Measurements from ENCODE around the gene KCNH6.

The KCNH6 gene, protein sequence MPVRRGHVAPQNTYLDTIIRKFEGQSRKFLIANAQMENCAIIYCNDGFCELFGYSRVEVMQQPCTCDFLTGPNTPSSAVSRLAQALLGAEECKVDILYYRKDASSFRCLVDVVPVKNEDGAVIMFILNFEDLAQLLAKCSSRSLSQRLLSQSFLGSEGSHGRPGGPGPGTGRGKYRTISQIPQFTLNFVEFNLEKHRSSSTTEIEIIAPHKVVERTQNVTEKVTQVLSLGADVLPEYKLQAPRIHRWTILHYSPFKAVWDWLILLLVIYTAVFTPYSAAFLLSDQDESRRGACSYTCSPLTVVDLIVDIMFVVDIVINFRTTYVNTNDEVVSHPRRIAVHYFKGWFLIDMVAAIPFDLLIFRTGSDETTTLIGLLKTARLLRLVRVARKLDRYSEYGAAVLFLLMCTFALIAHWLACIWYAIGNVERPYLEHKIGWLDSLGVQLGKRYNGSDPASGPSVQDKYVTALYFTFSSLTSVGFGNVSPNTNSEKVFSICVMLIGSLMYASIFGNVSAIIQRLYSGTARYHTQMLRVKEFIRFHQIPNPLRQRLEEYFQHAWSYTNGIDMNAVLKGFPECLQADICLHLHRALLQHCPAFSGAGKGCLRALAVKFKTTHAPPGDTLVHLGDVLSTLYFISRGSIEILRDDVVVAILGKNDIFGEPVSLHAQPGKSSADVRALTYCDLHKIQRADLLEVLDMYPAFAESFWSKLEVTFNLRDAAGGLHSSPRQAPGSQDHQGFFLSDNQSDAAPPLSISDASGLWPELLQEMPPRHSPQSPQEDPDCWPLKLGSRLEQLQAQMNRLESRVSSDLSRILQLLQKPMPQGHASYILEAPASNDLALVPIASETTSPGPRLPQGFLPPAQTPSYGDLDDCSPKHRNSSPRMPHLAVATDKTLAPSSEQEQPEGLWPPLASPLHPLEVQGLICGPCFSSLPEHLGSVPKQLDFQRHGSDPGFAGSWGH

DNA sequence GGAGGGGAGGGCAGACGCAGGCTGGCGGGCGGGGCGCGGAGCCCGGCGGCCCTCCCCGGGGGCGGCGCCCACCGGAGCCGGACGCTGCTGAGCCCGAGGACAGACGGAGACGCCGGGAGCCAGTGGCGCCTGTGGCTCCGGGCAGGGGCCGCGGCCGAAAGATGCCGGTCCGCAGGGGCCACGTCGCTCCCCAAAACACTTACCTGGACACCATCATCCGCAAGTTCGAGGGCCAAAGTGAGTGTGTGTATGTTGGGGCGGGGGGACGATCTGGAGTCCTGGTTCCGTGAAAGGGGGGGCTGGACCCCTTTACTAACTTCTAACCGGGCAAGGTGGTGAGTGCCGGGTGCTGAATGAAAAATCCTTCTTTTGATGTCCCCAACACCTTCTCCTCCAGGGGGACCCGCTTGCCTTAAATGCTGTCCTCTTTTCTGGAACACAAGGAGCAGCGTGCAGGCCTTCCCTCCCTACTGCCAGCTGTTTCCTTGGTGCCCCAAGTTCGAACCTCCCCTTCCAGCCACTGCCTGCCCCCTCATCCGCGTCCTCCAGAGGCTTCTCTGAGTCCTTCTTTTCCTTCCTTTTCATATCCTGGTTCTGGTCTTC lies at the start of gene KCNH6:
KCNH6 (plus strand) TSS at position 106 of the 603 bp plus-strand sequence; CDS start at position 162, 56 bp downstream.
- in situ Hi-C loops (cut with MboI; ENCODE audit: low sequenced_read_pairs), result no loop called here

DNA sequence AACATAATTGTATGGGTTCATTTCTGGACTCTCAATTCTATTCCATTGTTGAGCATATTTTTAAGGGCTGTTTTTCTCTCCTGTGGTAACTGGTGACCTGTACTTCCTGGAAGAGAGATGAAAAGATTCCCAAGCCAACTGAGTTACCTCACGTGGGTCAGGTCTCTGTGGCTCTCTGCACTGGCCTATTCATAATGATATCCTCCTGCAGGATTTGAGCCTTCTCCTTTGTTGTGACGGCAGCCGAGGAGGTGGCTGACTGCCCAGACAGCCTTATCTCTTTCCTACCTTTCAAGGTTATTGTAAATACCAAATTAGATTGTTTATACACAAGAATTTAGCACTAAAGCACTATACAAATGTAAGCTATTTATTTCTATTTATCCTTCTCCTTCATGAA lies 49.0 kb upstream of the KCNH6 start:
- in situ Hi-C loops (cut with MboI; ENCODE audit: low sequenced_read_pairs), result no loop called here

DNA sequence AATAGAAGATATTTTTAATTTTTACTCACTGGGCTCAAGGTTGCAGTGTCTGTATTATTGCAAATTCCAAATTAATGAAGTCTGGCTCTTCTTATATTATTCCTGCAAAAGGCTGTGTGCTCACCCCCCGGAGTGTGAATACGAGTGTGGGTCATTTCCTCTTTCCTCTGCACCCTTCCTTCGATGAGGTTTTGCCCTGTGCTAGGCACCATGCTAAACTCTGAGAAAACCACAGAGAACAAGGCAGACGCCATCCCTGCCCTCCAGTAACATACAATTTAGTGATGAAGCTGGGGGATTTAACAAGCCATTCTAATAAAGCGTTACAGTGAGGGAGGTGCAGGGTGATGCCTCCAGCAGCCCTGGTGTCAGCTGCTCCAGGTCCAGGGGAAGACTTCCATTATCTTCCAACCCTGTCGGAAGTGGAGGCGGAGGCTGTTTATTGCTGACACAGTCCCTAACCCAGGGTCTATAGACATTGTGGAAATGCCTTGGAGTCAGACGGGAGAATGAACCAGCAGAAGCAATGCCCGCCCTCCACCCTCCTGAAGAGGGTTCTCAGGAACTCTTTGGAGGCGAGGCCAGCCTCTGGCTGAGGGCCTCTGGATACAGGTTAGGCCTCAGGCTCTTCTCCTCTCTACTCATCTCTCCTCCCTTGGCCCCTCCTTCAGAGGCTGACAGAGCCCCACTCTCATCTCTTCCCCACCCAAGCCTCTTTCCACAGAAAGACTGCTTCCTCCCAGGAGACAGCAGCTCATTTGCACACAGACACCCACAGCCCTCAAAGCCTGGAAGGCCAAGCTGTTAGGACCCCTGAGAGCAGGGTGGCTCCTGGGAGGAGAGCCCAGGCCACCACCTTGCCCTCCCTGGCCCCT lies 48.3 kb upstream of the KCNH6 start:
- in situ Hi-C loops (cut with MboI; ENCODE audit: low sequenced_read_pairs), result no loop called here

DNA sequence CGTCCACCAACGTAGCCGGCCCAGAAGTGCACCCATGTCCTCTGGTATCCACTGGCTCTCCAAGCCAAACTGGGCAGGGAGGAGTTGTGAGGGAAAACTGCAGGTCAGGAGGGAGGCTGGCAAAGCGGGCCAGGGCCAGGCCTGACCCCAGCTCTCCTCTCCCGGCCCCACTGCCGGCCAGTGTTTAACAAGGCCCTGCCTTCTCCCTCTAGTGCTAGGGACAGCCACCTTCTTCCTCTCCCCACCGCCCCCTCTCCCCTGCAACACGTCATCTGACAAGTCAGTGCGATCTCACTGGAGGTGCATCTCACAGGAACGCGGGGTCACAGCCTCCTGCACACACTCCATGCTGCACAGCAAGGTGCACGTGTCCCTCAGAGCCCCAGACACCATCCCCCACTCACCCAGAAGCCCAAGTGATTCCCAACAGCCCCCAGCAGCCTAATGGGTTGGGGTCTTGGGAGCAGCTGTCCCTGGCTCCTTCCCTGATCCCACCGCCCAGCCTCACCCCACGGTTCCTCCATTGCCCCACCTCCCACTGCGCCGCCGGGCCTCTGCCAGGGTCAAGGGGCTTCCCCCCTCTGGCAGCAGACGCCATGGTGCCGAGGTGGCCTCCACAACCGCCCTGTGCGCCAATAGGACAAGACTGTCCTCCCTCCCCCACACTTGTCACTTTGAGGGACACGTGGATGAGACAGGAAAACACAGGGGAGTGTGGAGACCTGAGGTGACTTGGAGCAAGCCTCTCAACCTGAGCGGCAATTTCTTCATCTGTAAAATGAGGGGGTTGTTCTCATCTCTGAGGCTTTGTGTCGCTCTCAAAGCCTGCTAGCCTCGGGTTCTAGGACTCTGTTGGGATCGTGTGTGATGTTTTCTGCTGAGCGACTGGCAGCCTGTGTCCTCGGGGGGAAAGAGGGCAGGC lies 47.4 kb upstream of the KCNH6 start:
- in situ Hi-C loops (cut with MboI; ENCODE audit: low sequenced_read_pairs), result no loop called here

DNA sequence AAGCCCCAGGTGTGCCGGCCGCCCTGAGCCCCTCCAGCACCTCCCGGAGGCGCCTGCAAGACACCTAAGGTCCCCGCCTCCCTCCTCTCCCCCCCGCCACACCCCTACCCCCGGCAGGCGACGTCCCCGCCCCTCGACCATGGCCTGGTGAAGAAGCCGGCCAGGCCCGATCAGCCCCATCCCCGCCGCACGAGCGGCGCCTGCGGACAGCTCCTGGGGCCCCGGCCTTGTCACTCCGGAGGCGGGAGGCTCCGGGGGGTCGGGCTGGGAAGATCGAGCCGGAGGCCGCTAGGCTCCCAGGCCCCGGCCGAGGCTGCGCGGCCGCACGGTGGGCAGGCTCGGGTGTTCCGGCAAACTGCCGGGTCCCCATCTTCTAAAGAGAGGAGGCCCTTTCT lies 46.7 kb upstream of the KCNH6 start:
- in situ Hi-C loops (cut with MboI; ENCODE audit: low sequenced_read_pairs), result no loop called here

DNA sequence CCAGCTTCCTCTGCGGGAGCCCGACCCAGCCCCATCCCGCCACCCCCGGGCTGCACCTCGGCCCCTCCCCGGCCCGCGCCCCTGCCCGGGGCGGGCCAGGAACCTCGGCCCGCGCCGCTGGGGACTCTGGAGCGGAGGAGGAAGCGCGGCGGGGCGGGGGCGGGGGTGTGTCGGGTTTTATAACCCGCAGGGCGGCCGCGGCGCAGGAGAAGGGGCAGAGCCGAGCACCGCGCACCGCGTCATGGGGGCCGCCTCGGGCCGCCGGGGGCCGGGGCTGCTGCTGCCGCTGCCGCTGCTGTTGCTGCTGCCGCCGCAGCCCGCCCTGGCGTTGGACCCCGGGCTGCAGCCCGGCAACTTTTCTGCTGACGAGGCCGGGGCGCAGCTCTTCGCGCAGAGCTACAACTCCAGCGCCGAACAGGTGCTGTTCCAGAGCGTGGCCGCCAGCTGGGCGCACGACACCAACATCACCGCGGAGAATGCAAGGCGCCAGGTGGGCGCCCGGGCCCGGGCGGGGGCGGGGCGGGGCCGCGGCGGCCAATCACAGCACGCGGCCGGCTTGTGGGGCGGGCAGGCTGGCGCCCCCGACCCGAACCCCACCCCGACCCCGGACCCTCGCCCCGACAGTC lies 46.2 kb upstream of the KCNH6 start, which contains the start of gene ACE:
ACE (plus strand) TSS at position 208 of the 626 bp plus-strand sequence; CDS start at position 242, 34 bp downstream.
- in situ Hi-C loops (cut with MboI; ENCODE audit: low sequenced_read_pairs), result no loop called here

DNA sequence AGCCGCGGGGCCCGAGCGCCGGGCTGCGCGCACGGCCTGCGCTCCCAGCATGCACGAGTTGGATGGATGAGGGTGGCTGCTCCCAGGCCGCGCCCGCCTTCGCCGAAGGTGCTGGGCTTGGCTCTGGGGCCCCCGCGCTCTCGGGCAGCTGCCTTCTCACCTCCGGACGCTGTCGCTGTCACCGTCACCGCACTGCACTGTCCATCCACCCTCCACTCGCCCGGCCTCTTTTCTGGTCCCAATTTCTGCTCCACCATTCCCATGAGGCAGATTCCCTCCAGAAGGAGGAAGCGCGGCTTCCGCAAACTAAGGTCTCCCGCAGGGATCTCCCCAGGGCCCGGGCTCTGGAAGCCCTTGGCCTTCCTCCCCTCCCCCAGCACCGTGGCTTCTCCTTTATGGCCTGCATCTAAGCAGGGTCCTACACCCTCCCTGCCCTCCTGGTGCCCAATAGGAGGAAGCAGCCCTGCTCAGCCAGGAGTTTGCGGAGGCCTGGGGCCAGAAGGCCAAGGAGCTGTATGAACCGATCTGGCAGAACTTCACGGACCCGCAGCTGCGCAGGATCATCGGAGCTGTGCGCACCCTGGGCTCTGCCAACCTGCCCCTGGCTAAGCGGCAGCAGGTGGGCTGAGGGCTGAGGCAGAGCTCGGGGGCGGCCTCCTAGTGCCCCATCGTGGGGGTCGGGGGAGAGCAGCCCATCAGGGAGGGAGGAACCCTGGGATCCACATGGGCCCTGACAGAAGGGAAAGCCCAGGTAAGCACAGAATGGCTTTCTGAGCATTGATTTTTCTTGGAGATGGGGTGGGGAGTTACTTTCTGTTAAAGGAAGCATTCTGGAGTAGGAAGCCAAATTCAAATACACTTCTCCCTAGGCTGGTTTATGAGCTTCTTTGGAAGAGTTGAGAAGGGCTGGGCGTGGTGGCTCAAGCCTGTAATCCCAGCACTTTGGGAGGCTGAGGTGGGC lies 45.4 kb upstream of the KCNH6 start:
- in situ Hi-C loops (cut with MboI; ENCODE audit: low sequenced_read_pairs), result no loop called here

DNA sequence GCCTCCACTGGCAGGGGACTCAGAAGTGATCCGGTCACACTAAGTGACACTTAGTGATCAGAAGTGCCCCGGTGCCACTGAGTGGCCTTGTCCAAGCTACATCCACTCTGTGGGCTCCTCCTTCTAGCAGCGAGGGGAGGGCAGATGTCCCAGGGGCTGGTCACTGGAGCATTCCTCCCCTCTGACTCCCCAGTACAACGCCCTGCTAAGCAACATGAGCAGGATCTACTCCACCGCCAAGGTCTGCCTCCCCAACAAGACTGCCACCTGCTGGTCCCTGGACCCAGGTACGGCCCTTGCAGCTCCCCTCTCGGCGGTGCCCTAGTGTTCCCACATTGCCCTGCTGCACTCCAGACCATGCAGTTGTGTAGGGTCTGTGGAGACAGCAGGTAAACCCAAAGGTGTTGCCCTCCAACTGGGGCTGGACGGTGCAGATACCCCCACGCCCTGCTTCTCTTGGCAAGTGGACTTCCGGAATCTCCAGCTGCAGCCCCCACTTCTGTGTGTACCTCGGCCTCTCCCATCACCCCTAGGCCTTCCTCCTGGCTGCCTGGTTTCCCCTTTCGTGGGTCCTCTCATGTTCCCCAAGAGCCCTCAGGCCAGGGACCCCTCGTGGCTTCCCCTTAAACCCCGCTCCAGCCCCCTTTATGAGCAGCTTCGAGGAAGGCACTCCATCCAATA lies 44.2 kb upstream of the KCNH6 start:
- in situ Hi-C loops (cut with MboI; ENCODE audit: low sequenced_read_pairs), result no loop called here

DNA sequence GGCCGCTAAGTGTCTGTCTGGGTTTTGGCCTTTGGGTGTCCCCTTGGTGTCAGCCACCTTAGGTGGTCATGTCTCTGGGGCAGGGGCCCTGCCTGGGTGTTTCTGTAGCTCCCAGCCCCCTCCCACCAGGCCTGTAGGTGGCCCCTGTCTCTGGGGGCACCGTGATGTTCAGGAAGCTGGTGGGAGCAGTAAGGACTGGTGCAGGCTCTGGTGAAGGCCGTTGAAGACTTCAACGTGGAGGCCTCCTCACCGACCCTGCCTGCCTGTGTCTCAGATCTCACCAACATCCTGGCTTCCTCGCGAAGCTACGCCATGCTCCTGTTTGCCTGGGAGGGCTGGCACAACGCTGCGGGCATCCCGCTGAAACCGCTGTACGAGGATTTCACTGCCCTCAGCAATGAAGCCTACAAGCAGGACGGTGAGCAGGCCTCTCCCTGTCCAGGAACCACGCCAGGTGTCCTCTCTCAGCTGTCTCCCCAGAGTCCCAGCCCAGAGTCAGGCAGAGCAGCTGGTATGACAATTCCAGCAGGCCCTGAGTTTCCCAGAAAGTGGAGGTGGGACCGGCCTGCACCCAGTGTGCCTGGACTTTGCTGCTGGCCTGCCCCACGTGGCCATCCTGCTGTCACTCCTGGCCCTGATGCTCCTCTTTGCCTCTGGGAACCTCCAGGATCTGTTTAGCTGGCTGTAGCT lies 43.5 kb upstream of the KCNH6 start:
- in situ Hi-C loops (cut with MboI; ENCODE audit: low sequenced_read_pairs), result no loop called here

DNA sequence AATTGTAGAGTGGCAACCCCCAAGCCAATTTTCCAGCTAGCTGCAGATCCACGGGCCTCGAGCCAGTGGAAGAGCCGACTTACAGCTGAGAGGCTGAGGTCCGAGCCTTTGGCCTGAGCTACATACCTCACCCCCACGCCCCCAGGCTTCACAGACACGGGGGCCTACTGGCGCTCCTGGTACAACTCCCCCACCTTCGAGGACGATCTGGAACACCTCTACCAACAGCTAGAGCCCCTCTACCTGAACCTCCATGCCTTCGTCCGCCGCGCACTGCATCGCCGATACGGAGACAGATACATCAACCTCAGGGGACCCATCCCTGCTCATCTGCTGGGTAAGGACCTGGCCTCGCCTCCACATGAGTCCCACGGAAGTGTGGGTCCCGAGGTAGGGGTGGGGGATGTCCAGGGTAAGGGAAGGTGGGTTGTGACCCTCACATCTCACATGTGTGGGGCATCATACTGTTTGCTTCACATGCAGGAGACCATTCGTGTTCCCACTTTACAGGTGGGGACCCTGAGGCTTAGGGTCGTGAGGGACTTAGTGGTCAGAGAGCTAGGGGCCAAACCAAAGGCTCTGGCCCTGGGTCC lies 42.9 kb upstream of the KCNH6 start:
- in situ Hi-C loops (cut with MboI; ENCODE audit: low sequenced_read_pairs), result no loop called here

DNA sequence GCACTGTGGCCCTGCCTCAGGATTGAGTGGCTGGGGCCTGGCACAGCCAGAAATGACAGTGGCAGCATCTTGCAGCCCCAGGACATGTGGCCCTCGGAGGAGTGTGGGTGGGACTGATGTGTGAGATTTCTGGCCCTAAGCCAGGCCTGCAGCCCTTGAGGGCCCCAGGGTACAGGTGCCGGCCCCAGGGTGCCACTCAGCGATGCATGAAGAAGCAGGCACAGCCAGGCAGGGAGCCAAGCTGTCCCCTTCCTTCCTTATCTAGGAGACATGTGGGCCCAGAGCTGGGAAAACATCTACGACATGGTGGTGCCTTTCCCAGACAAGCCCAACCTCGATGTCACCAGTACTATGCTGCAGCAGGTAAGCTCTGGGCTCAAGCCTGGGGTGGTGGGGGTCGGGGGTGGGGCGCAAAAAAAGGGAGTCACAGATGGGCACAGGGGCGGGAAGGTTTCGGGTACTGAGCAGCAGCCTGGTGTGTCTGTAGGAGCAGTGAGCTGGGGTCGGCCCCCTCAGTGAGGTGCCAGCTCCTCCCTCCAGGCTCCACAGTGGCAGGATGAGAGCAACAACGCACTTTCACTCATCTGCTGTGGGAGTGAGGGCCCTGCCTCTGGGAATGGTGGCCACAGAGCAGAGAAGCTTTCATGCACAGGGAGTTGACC lies 42.2 kb upstream of the KCNH6 start:
- in situ Hi-C loops (cut with MboI; ENCODE audit: low sequenced_read_pairs), result no loop called here

DNA sequence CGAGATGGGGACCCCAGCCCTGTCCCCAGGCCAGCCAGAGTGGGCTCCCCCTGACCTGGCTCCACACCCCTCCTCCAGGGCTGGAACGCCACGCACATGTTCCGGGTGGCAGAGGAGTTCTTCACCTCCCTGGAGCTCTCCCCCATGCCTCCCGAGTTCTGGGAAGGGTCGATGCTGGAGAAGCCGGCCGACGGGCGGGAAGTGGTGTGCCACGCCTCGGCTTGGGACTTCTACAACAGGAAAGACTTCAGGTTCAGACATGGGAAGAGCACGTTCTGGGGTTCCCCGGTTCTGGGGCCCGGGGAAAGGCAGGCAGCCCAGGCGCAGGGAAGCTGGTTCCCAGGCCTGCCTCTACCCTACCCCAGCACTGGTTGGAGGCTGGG lies 41.7 kb upstream of the KCNH6 start:
- in situ Hi-C loops (cut with MboI; ENCODE audit: low sequenced_read_pairs), result no loop called here

DNA sequence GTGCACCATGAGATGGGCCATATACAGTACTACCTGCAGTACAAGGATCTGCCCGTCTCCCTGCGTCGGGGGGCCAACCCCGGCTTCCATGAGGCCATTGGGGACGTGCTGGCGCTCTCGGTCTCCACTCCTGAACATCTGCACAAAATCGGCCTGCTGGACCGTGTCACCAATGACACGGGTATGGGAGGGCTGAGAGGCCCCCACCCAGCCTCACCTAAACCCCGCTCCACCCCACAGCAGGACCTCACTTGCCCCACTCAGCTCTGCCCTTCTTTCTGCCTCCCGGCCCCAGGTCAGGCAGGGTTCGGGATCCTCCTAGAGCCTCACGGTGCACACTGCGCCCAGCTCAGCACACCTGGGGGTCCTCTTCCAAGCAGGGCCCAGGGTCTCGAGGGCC lies 40.6 kb upstream of the KCNH6 start:
- in situ Hi-C loops (cut with MboI; ENCODE audit: low sequenced_read_pairs), result no loop called here

DNA sequence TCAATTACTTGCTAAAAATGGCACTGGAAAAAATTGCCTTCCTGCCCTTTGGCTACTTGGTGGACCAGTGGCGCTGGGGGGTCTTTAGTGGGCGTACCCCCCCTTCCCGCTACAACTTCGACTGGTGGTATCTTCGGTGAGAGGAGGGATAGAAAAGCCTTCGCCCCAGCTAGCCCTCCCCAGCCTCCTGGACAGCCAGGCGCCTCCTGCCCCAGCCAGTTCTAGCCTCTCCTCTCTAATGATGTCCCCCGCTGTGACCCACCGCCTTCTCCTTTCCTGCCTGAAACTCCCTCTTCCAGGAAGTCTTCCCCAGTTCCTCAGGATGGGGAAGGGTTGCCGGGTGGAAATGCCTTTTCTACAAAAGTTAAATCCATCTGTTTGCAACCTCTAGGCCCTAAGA lies 40.1 kb upstream of the KCNH6 start:
- in situ Hi-C loops (cut with MboI; ENCODE audit: low sequenced_read_pairs), result no loop called here

DNA sequence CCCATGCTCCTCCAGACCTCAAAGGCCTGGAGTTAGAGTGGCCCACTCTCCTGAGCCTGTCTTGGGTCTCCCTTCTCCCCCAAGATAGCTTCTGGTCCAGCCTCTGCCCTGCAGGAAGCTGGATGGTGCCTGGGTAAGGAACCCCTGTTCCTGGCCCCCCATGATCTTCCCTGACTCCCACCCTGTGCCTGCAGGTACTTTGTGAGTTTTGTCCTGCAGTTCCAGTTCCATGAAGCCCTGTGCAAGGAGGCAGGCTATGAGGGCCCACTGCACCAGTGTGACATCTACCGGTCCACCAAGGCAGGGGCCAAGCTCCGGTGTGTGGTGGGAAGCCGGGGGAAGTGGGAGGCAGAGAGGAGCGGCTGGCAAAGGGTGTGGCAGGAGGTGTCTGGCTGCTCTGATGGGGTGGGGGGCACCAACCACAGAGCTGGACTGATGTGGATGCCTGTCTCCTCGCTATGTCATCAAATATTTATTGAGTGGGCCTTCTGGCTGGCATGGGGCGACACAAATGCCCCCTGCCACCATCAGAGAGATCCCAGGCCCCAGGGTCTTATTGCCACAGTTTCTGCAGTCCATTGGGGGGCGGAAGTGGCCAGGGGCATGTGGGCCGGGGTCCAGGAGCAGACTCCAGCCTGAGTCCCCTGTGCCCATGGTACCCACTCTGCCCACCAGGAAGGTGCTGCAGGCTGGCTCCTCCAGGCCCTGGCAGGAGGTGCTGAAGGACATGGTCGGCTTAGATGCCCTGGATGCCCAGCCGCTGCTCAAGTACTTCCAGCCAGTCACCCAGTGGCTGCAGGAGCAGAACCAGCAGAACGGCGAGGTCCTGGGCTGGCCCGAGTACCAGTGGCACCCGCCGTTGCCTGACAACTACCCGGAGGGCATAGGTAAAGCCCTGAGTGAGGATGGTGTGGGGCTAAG lies 39.2 kb upstream of the KCNH6 start:
- in situ Hi-C loops (cut with MboI; ENCODE audit: low sequenced_read_pairs), result no loop called here

All from HL-60/S4 treated with phorbol 12-myristate 13-acetate at 8.2 ng/mL for 4 days and 3 days (cell line).